HG03565 (cell line): ENCODE results near the gene SNRPE.
"Not testable (repeated sequence)": the region's sequence is repeated elsewhere in the genome, so short reads cannot be mapped to it uniquely, and the experiment has no call there.

Experiments
- ATAC-seq: cut with Tn5 transposase; IDR thresholded peaks from one replicate; pipeline ENCODE4 v1.9.1; 2021; ENCODE audit warnings: mild to moderate bottlenecking, moderate library complexity; ENCODE audit not compliant: unreplicated experiment

SNRPE gene

GRCh38 chr1:203861379-203862184, at the start of gene SNRPE:
SNRPE (plus strand) TSS chr1:203861599; CDS start chr1:203861660, 61 bp downstream.
- peak; percentile 96 for ATAC-seq

GRCh38 chr1:203813581-203814341, 47.6 kb upstream of the SNRPE start:
- no peak for ATAC-seq

GRCh38 chr1:203818399-203818798, 43.0 kb upstream of the SNRPE start:
- ATAC-seq: no peak

- ATAC-seq: no peak
These were observed 38.1 kb upstream of the SNRPE start for GRCh38 chr1:203823306-203823705.

GRCh38 chr1:203826175-203826574, 35.2 kb upstream of the SNRPE start:
- ATAC-seq: no peak

- no peak for ATAC-seq
These were observed 33.4 kb upstream of the SNRPE start for GRCh38 chr1:203828002-203828401.

- ATAC-seq: no peak
These were observed 32.9 kb upstream of the SNRPE start for GRCh38 chr1:203828503-203828902.

GRCh38 chr1:203829247-203829646, 32.2 kb upstream of the SNRPE start:
- ATAC-seq: not testable (repeated sequence)

GRCh38 chr1:203835476-203835875, 25.9 kb upstream of the SNRPE start:
- no peak for ATAC-seq

GRCh38 chr1:203839081-203839480, 22.3 kb upstream of the SNRPE start:
- ATAC-seq: no peak

GRCh38 chr1:203840208-203840808, 21.1 kb upstream of the SNRPE start:
- ATAC-seq: no peak

- no peak for ATAC-seq
These were observed 18.9 kb upstream of the SNRPE start for GRCh38 chr1:203842559-203842876.

GRCh38 chr1:203843435-203843834, 18.0 kb upstream of the SNRPE start:
- no peak for ATAC-seq

- not testable (repeated sequence) for ATAC-seq
These were observed 8.3 kb upstream of the SNRPE start for GRCh38 chr1:203853112-203853511.

- no peak for ATAC-seq
These were observed 3.3 kb upstream of the SNRPE start for GRCh38 chr1:203858055-203858454.

- no peak for ATAC-seq
These were observed 2.4 kb upstream of the SNRPE start for GRCh38 chr1:203858975-203859374.

- ATAC-seq: no peak
These were observed 888 bp upstream of the SNRPE start for GRCh38 chr1:203860396-203861025.

- no peak for ATAC-seq
These were observed 6.4 kb downstream of the SNRPE start for GRCh38 chr1:203867802-203868201.

GRCh38 chr1:203870245-203870644, 8.8 kb downstream of the SNRPE start:
- no peak for ATAC-seq

- no peak for ATAC-seq
These were observed 9.9 kb downstream of the SNRPE start for GRCh38 chr1:203871114-203871880.

- no peak for ATAC-seq
These were observed 11.7 kb downstream of the SNRPE start for GRCh38 chr1:203873094-203873493.
